H1 (cell line): ENCODE data around the gene PGGHG. TPM values are rescaled to one million over a fixed set of nuclear protein-coding genes. Genes with fewer than 3 reads are reported as not detected.

Source experiments
- ATF3 ChIP-seq: IDR thresholded peaks from 2 replicates; pipeline ENCODE4 v1.6.1; 2011; ENCODE audit warnings: low read depth, mild to moderate bottlenecking, low read length; ENCODE audit not compliant: insufficient read depth
- CHD1 ChIP-seq: IDR thresholded peaks from 2 replicates; pipeline ENCODE4 v1.6.1; 2012; ENCODE audit warnings: low read depth, low read length, improper control_type of control experiment
- MAX ChIP-seq: IDR thresholded peaks from 2 replicates; pipeline ENCODE4 v1.6.1; 2012; ENCODE audit warnings: inconsistent platforms
- NRF1 ChIP-seq: IDR thresholded peaks from 2 replicates; pipeline ENCODE4 v1.6.1; 2011; ENCODE audit warnings: mild to moderate bottlenecking, low read depth, low read length, improper control_type of control experiment
- POLR2A ChIP-seq, 2 experiments: IDR thresholded peaks; 1 replicate in 1 of 2; 2 replicates in 1 of 2; pipeline ENCODE4 v1.6.1; 2011; ENCODE audit warnings: low read depth in 2 of 2, low read length in 2 of 2, mild to moderate bottlenecking in 2 of 2; ENCODE audit errors: control extremely low read depth in 1 of 2
- RNF2 ChIP-seq: fragments of 200-900, 300-1000 bp; sonication (generic); IDR thresholded peaks from 2 replicates; pipeline ENCODE4 v1.7.1; 2016; ENCODE audit warnings: borderline replicate concordance, low read depth, mild to moderate bottlenecking, antibody characterized with exemption, low read length; ENCODE audit not compliant: poor library complexity, severe bottlenecking; ENCODE audit errors: missing control alignments
- SAP30 ChIP-seq: fragments of 300-600 bp; sonication (generic); IDR thresholded peaks from 2 replicates; pipeline ENCODE4 v1.7.1; 2012; ENCODE audit warnings: low read length, moderate library complexity, mild to moderate bottlenecking, inconsistent platforms; ENCODE audit not compliant: insufficient read depth, insufficient replicate concordance
- SIN3A ChIP-seq, 2 experiments: IDR thresholded peaks in 1 of 2; conservative IDR thresholded peaks in 1 of 2; 2 replicates each; pipeline ENCODE4 v1.6.1; 2011 to 2012; ENCODE audit warnings: low read length in 2 of 2, improper control_type of control experiment in 1 of 2, low read depth in 1 of 2, mild to moderate bottlenecking in 1 of 2
- SP1 ChIP-seq: IDR thresholded peaks from 2 replicates; pipeline ENCODE4 v1.6.1; 2011; ENCODE audit warnings: low read depth, low read length
- SRF ChIP-seq: IDR thresholded peaks from 2 replicates; pipeline ENCODE4 v1.6.1; 2011; ENCODE audit warnings: mild to moderate bottlenecking, low read depth, low read length, moderate library complexity
- polyA plus RNA-seq, 7 experiments: library from polyadenylated mRNA; depleted of rRNA in 3 of 7; stranded (reverse) in 5 of 7; unstranded in 2 of 7; fragments of >200 nt in 5 of 7; fragments of 200-250 nt in 2 of 7; gene quantifications; 1 replicate in 5 of 7; 2 replicates in 1 of 7; 4 replicates in 1 of 7; pipeline versions ENCODE4 v1.2.1 to v1.2.3, GENCODE V29; 2011 to 2013; ENCODE audit warnings: missing spikeins in 2 of 7, mixed read lengths in 2 of 7
- total RNA-seq: library from RNA; stranded (reverse); fragmentation: NEBNext Ultra II Directional; extraction: Animal tissue kit (Norgen Biotek cat#: 25700); gene quantifications from 2 replicates; pipeline ENCODE4 v1.2.1, GENCODE V29; 2021

PGGHG gene
- total and polyA plus RNA-seq, 2 of the 8 experiments (the other 6 are each of a cell fraction or from before 2014, with no cell fraction given), result 34.8 to 60.7 TPM

DNA sequence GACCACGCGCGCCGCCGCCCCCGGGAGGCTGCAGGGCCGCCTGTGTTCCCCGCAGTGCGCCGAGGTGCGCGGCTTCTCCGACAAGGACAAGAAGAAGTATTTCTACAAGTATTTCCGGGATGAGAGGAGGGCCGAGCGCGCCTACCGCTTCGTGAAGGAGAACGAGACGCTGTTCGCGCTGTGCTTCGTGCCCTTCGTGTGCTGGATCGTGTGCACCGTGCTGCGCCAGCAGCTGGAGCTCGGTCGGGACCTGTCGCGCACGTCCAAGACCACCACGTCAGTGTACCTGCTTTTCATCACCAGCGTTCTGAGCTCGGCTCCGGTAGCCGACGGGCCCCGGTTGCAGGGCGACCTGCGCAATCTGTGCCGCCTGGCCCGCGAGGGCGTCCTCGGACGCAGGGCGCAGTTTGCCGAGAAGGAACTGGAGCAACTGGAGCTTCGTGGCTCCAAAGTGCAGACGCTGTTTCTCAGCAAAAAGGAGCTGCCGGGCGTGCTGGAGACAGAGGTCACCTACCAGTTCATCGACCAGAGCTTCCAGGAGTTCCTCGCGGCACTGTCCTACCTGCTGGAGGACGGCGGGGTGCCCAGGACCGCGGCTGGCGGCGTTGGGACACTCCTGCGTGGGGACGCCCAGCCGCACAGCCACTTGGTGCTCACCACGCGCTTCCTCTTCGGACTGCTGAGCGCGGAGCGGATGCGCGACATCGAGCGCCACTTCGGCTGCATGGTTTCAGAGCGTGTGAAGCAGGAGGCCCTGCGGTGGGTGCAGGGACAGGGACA, 8.0 kb upstream of the PGGHG start (continued):
- no peak for TF ChIP-seq SIN3A (conservative IDR thresholded peaks at IDR 0.05 in 1 of 2, IDR thresholded peaks at IDR 0.05 in 1 of 2; ENCODE audit: low read depth in 1 of 2, low read length in 2 of 2)
- no peak for TF ChIP-seq POLR2A (IDR thresholded peaks at IDR 0.05; ENCODE audit: control extremely low read depth in 1 of 2, low read depth in 2 of 2, low read length in 2 of 2)
- TF ChIP-seq NRF1, result no peak
- no peak for TF ChIP-seq ATF3
- TF ChIP-seq SP1, result no peak
- TF ChIP-seq SAP30, result no peak
- TF ChIP-seq RNF2, result no peak
- no peak for TF ChIP-seq SRF
- TF ChIP-seq MAX, result no peak
- TF ChIP-seq CHD1, result no peak
- TF ChIP-seq, all 59 proteins: peak for 0
